Hepatocyte (in vitro differentiated cells): ENCODE results near the gene FOXM1. TPM values are rescaled to one million over a fixed set of nuclear protein-coding genes. Genes with fewer than 3 reads are reported as not detected.

Source experiments
- DNase-seq: peaks from one replicate; pipeline ENCODE4 v3.0.0-alpha.2; 2016; ENCODE audit warnings: low spot score
- H2AFZ ChIP-seq: fragments of 200-600 bp; sonication (generic); 2 replicates; pipeline ENCODE4 v1.6.0; 2016; ENCODE audit warnings: antibody characterized with exemption, mild to moderate bottlenecking
- H3K27ac ChIP-seq: fragments of 200-600 bp; sonication (generic); 2 replicates; pipeline ENCODE4 v1.5.1; 2016; ENCODE audit warnings: mild to moderate bottlenecking
- H3K27me3 ChIP-seq: fragments of 200-600 bp; sonication (generic); 2 replicates; pipeline ENCODE4 v1.6.1; 2016
- H3K36me3 ChIP-seq: fragments of 200-600 bp; sonication (generic); replicated peaks from 2 replicates; pipeline ENCODE4 v1.5.1; 2016; ENCODE audit warnings: low read depth; ENCODE audit not compliant: insufficient read depth
- H3K4me1 ChIP-seq: fragments of 200-600 bp; sonication (generic); 2 replicates; pipeline ENCODE4 v1.5.1; 2016; ENCODE audit warnings: mild to moderate bottlenecking, moderate library complexity; ENCODE audit not compliant: insufficient read depth
- H3K4me2 ChIP-seq: fragments of 200-600 bp; sonication (generic); 2 replicates; pipeline ENCODE4 v1.6.0; 2016
- H3K4me3 ChIP-seq: fragments of 200-600 bp; sonication (generic); 2 replicates; pipeline ENCODE4 v1.5.1; 2016; ENCODE audit warnings: mild to moderate bottlenecking
- H3K79me2 ChIP-seq: fragments of 200-600 bp; sonication (generic); 2 replicates; pipeline ENCODE4 v1.6.0; 2017; ENCODE audit warnings: mild to moderate bottlenecking
- H3K9me2 ChIP-seq: fragments of 200-600 bp; sonication (generic); replicated peaks from 2 replicates; pipeline ENCODE4 v1.6.0; 2017; ENCODE audit warnings: mild to moderate bottlenecking; ENCODE audit not compliant: insufficient read depth
- H3K9me3 ChIP-seq: fragments of 200-600 bp; sonication (generic); 2 replicates; pipeline ENCODE4 v1.5.1; 2016; ENCODE audit warnings: low read depth, mild to moderate bottlenecking
- H4K20me1 ChIP-seq: fragments of 200-600 bp; sonication (generic); 2 replicates; pipeline ENCODE4 v1.6.0; 2016; ENCODE audit warnings: mild to moderate bottlenecking; ENCODE audit not compliant: insufficient read depth, poor library complexity, severe bottlenecking
- EZH2 ChIP-seq: fragments of 200-600 bp; sonication (generic); IDR thresholded peaks from 2 replicates; pipeline ENCODE4 v1.6.1; 2016; ENCODE audit warnings: antibody characterized with exemption, mild to moderate bottlenecking, borderline replicate concordance
- EZH2phosphoT487 ChIP-seq: fragments of 200-600 bp; sonication (generic); IDR thresholded peaks from one replicate; pipeline ENCODE4 v1.6.1; 2018; ENCODE audit warnings: antibody characterized with exemption, mild to moderate bottlenecking, low read depth, moderate library complexity; ENCODE audit not compliant: unreplicated experiment, severe bottlenecking
- WGBS: methylation state at CpG from one replicate; pipeline ENCODE4 v1.1.6; 2016; ENCODE audit warnings: low lambda C conversion rate; ENCODE audit errors: missing lambda C conversion rate; 5-methylcytosine and 5-hydroxymethylcytosine counted together
- polyA plus RNA-seq: library from polyadenylated mRNA; unstranded; fragments of >200 nt; fragmentation: Nextera tagmentation; extraction: Ambion mirVana; gene quantifications from 2 replicates; pipeline ENCODE4 v1.2.1, GENCODE V29; 2016
- total RNA-seq: library from RNA; depleted of rRNA; stranded (reverse); fragments of >200 nt; gene quantifications from 2 replicates; pipeline ENCODE4 v1.2.3, GENCODE V29; 2014
- TF ChIP-seq, protein P1 (sequence below): fragments of 200-600 bp; sonication (generic); IDR thresholded peaks from 2 replicates; pipeline ENCODE4 v1.5.1; 2016; ENCODE audit warnings: antibody characterized with exemption, mild to moderate bottlenecking; ENCODE audit not compliant: poor library complexity

The FOXM1 gene
- total and polyA plus RNA-seq, 2 experiments from 2014 or later, result 6.8 to 11.0 TPM

- 83% methylated on average over 9 of the region's 9 CpGs for WGBS
- DNase-seq, result no peak
Observed at GRCh38 chr12:2844786-2845185, 32.2 kb downstream of the FOXM1 start.

DNA sequence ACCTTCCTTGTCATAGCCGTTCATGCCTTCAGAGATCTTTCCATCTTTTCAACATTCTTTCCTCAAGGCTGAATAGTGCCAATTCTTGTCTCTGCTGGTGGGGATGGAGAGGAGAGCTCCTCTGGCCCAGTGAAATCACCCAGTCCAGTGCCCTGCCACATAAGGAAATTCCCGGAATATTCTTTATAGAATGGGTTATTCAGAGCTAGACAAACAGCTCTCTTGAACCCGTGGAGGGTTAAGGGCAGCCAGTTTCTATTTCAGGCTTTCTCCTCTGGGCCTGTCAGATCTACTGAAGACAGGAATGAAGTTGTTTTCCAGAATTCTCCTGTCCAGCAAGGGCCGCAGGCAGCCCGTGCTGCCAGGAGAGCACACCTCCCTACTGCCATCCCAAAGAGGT lies 34.0 kb downstream of the FOXM1 start:
- no peak overlapping the region for H3K27ac ChIP-seq
- WGBS, result 90% methylated on average over 5 of the region's 5 CpGs
- no peak overlapping the region for H2AFZ ChIP-seq

More at GRCh38 chr12:2844786-2845185, 32.2 kb downstream of the FOXM1 start:
- H3K4me3 ChIP-seq, result no peak overlapping the region
- H3K79me2 ChIP-seq, result no peaks in the 10 kb centered on the region
- TF ChIP-seq EZH2, result no peak
- TF ChIP-seq, protein P1, sequence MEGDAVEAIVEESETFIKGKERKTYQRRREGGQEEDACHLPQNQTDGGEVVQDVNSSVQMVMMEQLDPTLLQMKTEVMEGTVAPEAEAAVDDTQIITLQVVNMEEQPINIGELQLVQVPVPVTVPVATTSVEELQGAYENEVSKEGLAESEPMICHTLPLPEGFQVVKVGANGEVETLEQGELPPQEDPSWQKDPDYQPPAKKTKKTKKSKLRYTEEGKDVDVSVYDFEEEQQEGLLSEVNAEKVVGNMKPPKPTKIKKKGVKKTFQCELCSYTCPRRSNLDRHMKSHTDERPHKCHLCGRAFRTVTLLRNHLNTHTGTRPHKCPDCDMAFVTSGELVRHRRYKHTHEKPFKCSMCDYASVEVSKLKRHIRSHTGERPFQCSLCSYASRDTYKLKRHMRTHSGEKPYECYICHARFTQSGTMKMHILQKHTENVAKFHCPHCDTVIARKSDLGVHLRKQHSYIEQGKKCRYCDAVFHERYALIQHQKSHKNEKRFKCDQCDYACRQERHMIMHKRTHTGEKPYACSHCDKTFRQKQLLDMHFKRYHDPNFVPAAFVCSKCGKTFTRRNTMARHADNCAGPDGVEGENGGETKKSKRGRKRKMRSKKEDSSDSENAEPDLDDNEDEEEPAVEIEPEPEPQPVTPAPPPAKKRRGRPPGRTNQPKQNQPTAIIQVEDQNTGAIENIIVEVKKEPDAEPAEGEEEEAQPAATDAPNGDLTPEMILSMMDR, result no peak
- TF ChIP-seq EZH2phosphoT487, result no peak
- H3K4me2 ChIP-seq, result no peak overlapping the region
- H3K36me3 ChIP-seq, result no peaks in the 10 kb centered on the region
- H3K9me2 ChIP-seq, result no peaks in the 10 kb centered on the region
- H2AFZ ChIP-seq, result no peak overlapping the region
- H3K27me3 ChIP-seq, result no peaks in the 10 kb centered on the region
- no peak overlapping the region for H3K27ac ChIP-seq
- H4K20me1 ChIP-seq, result no peaks in the 10 kb centered on the region
- H3K4me1 ChIP-seq, result peaks cover 11% of the 10 kb centered on the region
- no peaks in the 10 kb centered on the region for H3K9me3 ChIP-seq

GRCh38 chr12:2841056-2841650 lies 35.8 kb downstream of the FOXM1 start:
- Histone ChIP-seq H3K4me2 (no peak overlapping the region), H2AFZ (no peak overlapping the region), H3K79me2 (no peaks in the 10 kb centered on the region), H3K9me3 (no peaks in the 10 kb centered on the region), H3K4me3 (no peak overlapping the region), H3K27ac (no peak overlapping the region), H3K36me3 (no peaks in the 10 kb centered on the region), H3K9me2 (no peaks in the 10 kb centered on the region), H3K4me1 (peaks cover under 1% of the 10 kb centered on the region), H3K27me3 (no peaks in the 10 kb centered on the region), H4K20me1 (no peaks in the 10 kb centered on the region)
- no peak for TF ChIP-seq EZH2phosphoT487
- TF ChIP-seq EZH2, result no peak
- TF ChIP-seq, protein P1, result no peak
- DNase-seq, result no peak
- WGBS, result 72% methylated on average over 9 of the region's 9 CpGs

More for the DNA sequence above, 34.0 kb downstream of the FOXM1 start:
- Histone ChIP-seq H3K9me3 (no peaks in the 10 kb centered on the region), H3K36me3 (no peaks in the 10 kb centered on the region), H3K4me3 (no peak overlapping the region), H3K4me2 (no peak overlapping the region), H3K9me2 (no peaks in the 10 kb centered on the region), H3K79me2 (no peaks in the 10 kb centered on the region), H4K20me1 (no peaks in the 10 kb centered on the region), H3K27me3 (no peaks in the 10 kb centered on the region), H3K4me1 (peaks cover 4% of the 10 kb centered on the region)
- TF ChIP-seq EZH2 (no peak), EZH2phosphoT487 (no peak)
- TF ChIP-seq, protein P1, result no peak
- DNase-seq, result no peak
